ENCODE measurements around the gene NUP205. TPM values are rescaled to one million over a fixed set of nuclear protein-coding genes. Genes with fewer than 3 reads are reported as not detected.

The NUP205 gene
- total RNA-seq, 2 experiments from 2014 or later = 150 to 165 TPM

DNA sequence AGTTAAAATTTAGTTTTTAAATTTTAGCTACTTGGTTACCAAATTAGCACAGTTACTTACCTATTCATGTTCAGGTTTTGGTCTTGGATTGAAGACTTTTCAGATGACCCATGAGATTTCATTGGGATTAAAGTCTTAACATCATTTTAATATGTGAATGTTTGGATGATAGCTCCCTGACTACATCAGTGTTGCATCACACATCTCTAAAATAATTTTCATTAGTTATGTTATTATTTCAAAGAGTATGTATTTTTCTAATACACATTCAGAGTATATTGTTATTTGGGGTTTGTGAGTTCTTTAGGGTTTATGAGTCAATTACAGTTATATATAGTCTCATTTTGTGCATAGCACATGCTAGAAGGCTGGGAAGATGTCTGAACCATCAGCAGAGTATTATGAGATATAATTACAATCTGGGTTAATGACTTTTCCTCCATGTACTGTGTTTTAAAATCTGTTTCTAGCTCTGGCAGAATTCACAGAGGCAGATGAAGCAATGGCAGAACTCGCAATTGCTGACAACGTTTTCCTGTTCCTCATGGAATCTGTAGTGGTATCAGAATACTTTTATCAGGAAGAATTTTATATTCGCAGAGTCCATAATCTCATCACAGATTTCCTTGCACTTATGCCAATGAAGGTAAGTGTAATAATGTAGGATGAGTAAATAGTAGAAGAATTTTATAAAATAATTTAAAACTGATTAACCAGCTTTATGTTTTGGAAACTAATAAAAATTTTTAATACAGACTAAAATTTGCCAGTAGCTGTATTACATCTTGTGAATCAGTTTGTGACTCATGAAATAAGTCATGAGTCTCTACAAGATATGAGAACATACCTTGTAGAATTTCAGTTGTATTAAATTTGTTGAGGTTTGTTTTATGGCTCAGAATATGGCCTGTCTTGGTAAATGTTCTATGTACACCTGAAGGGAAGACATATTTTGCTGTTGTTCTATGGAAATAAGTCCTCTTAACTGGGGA is 26.9 kb downstream of the NUP205 start:
- no peaks in the 10 kb centered on the region for H3K9me3 Mint-ChIP-seq (ENCODE audit: low read depth)
- H3K4me1 Mint-ChIP-seq = no peaks in the 10 kb centered on the region
- DNase-seq (no peak), ATAC-seq (no peak)
- POLR2A ChIA-PET = no interaction called here
- no peak overlapping the region for H3K4me3 Mint-ChIP-seq
- no peak overlapping the region for H3K27ac Mint-ChIP-seq
- H3K27me3 Mint-ChIP-seq = no peaks in the 10 kb centered on the region
- intact Hi-C loops (cut with DNase I, micrococcal nuclease) = no loop called here
- CTCF ChIA-PET = interaction anchor here (1.0 to 3.3 kb wide), 4 partner anchors 8 to 310 kb away, joined by 3 to 11 read pairs (median 4); no protein-coding TSS in a partner anchor
- H3K36me3 Mint-ChIP-seq (ENCODE audit: low read depth) = peaks cover 55% of the 10 kb centered on the region

DNA sequence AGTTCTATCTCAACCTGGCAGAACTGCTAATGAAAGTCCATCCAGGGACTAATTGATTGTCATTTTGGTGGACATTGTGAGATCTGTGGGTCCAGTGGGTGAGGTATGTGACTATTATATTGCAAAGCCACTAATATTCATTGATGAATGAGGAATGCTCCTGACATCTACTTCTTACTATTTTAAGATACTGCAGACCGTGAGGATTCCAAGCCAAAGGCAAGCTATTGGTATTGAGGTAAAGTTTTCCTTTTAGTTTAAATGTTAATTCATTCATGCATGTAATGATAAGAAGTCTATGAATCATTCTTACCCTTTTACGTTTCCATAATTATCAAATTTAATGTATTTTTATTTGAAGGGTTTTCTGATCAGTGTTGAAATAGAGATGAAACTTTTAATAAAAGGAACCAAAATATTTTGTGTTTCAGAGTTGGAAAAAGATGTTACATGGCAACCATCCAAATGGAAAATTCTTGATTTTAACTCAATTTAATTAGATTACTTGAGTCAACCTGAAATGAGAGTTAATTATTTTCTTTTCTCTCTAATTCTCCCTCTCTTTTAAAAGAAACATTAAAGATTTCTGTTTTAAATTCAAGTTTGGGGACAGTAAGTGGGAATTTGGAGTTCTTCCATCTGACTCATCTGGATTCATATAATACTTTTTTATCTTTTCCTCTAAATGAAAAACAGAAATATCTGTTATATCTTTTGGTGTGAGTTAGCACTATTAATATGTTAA is 39.6 kb downstream of the NUP205 start:
- Mint-ChIP-seq H3K9me3 (ENCODE audit: low read depth) (no peaks in the 10 kb centered on the region), H3K27ac (no peak overlapping the region), H3K36me3 (ENCODE audit: low read depth) (peaks cover 39% of the 10 kb centered on the region), H3K4me3 (no peak overlapping the region), H3K4me1 (peaks cover 3% of the 10 kb centered on the region), H3K27me3 (no peaks in the 10 kb centered on the region)
- no peak for ATAC-seq
- ChIA-PET CTCF (interaction anchor here (0.7 to 1.5 kb wide), 4 partner anchors 16 to 48 kb away, joined by 3 to 4 read pairs (median 3); no protein-coding TSS in a partner anchor), POLR2A (no interaction called here)
- intact Hi-C loops (cut with DNase I, micrococcal nuclease) = no loop called here
- no peak for DNase-seq

DNA sequence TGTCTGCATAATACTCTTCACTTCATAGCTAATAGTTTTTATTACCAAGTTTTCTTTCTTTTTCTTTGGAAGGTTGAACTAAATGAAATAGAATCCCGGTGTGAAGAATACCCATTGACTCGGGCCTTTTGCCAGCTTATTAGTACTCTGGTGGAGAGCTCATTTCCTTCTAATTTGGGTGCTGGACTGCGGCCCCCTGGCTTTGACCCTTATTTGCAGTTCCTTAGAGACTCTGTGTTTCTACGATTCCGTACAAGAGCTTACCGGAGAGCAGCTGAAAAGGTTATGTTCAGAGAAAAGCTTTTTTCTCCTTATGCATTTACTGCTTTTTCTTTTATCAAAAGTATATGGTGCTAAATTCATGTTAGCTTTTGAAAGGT is 40.2 kb downstream of the NUP205 start:
- intact Hi-C loops (cut with DNase I, micrococcal nuclease) = no loop called here
- POLR2A ChIA-PET = no interaction called here
- no peak for DNase-seq
- no peak for ATAC-seq
- Mint-ChIP-seq H3K36me3 (ENCODE audit: low read depth) (peaks cover 36% of the 10 kb centered on the region), H3K9me3 (ENCODE audit: low read depth) (no peaks in the 10 kb centered on the region), H3K27me3 (no peaks in the 10 kb centered on the region), H3K4me3 (no peak overlapping the region), H3K27ac (no peak overlapping the region), H3K4me1 (peaks cover 3% of the 10 kb centered on the region)
- CTCF ChIA-PET = interaction anchor here (0.7 to 1.5 kb wide), 4 partner anchors 17 to 48 kb away, joined by 3 to 4 read pairs (median 3); no protein-coding TSS in a partner anchor

DNA sequence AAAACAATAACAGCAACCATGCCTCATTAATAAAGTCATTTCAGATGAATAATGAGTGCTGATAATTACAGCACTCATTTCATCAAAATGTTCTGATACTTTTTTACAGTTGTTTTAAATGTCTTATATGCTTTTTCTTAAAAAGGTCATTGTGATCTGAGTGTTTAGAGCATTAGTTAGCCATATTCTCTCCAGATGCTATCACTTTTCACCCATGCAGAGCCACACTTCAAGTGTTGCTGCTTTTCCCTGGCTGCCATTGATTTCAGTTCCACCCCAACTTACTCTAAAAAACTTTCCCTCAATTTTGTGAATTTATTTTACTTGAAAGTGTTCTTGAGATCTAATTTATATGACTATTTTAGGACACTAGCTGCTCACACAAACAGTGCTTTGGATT is 41.8 kb downstream of the NUP205 start:
- no peak overlapping the region for H3K4me3 Mint-ChIP-seq
- ATAC-seq = no peak
- H3K9me3 Mint-ChIP-seq (ENCODE audit: low read depth) = no peaks in the 10 kb centered on the region
- intact Hi-C loops (cut with DNase I, micrococcal nuclease) = no loop called here
- H3K4me1 Mint-ChIP-seq = peaks cover 3% of the 10 kb centered on the region
- H3K27me3 Mint-ChIP-seq = no peaks in the 10 kb centered on the region
- ChIA-PET POLR2A (interaction anchor here (0.6 kb wide), 1 partner anchor 27 kb away, joined by 3 read pairs; no protein-coding TSS in a partner anchor), CTCF (interaction anchor here (0.5 to 0.7 kb wide), 3 partner anchors 23 to 107 kb away, joined by 3 read pairs; no protein-coding TSS in a partner anchor)
- H3K36me3 Mint-ChIP-seq (ENCODE audit: low read depth) = peaks cover 42% of the 10 kb centered on the region
- DNase-seq = no peak
- no peak overlapping the region for H3K27ac Mint-ChIP-seq

DNA sequence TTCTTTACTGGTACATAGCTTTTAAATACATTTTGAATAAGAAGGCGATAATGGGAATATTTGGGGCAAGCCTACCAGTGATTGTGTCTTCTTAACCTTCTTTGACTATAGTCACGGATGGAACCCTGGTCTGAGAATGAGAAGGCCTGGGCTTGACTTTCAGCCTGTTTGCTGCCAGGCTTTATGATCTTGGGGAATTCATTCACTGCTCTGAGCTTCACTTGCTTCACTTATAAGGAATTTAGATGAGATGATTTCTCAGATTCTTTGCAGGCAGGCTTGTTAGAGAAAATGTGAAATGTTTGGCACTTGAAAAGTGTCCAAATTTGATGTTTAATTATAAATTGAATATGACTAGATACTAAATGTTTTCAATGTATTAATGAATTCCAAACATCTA is 42.5 kb downstream of the NUP205 start:
- POLR2A ChIA-PET = no interaction called here
- DNase-seq = no peak
- intact Hi-C loops (cut with DNase I, micrococcal nuclease) = loop anchor here in 1 of 2 experiments (2.0 kb wide), 1 partner anchor 21 kb away; no protein-coding TSS in a partner anchor
- CTCF ChIA-PET = interaction anchor here (0.7 kb wide), 2 partner anchors 22 to 106 kb away, joined by 3 read pairs; no protein-coding TSS in a partner anchor
- Mint-ChIP-seq H3K36me3 (ENCODE audit: low read depth) (peaks cover 42% of the 10 kb centered on the region), H3K9me3 (ENCODE audit: low read depth) (no peaks in the 10 kb centered on the region), H3K27me3 (no peaks in the 10 kb centered on the region), H3K4me3 (no peak overlapping the region), H3K4me1 (peaks cover 3% of the 10 kb centered on the region), H3K27ac (no peak overlapping the region)
- ATAC-seq = no peak

DNA sequence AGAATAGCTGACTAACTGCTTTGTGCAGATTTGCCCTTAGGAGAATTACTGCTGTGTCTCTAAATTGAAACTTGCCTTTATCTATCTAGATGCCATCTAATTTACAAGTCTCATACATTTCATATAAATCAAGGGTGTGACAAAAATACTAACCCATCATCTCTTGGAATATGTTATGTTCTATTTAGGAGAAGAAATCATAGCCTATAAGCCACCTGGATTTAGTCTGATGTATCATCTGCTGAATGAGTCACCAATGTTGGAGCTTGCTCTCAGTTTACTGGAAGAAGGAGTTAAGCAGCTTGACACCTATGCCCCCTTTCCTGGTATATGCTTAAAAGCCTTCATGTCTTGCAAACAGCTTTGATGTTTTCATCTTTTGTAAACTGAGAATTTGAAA is 43.5 kb downstream of the NUP205 start:
- Mint-ChIP-seq H3K4me1 (peaks cover 3% of the 10 kb centered on the region), H3K27ac (peak overlapping the region; percentile 63), H3K36me3 (ENCODE audit: low read depth) (peaks cover 44% of the 10 kb centered on the region), H3K27me3 (no peaks in the 10 kb centered on the region), H3K4me3 (no peak overlapping the region), H3K9me3 (ENCODE audit: low read depth) (no peaks in the 10 kb centered on the region)
- ChIA-PET CTCF (interaction anchor here (0.9 to 1.4 kb wide), 2 partner anchors 15 to 26 kb away, joined by 3 read pairs; no protein-coding TSS in a partner anchor), POLR2A (no interaction called here)
- intact Hi-C loops (cut with DNase I, micrococcal nuclease) = loop anchor here in 1 of 2 experiments (2.0 kb wide), 1 partner anchor 20 kb away; no protein-coding TSS in a partner anchor
- ATAC-seq (peak; percentile 68), DNase-seq (no peak)

DNA sequence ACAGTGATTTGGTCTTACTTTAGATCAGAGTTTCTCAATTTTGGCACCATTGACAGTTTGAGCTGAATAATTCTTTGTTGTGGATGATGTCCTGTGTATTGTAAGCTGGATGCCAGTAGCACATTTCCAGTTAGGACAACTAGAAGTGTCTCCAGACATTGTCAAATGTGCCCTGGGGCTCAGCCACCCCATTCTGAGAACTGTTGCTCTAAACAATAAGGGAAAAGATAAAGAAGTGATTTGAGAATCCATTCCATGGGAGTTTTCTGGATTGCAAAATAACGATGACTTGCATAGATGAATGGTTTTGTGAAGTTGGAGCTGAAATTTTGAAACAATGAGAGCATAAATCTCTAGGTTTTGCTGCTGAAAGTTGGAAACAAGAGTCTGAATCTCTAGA is 44.6 kb downstream of the NUP205 start:
- DNase-seq (no peak), ATAC-seq (no peak)
- POLR2A ChIA-PET = no interaction called here
- intact Hi-C loops (cut with DNase I, micrococcal nuclease) = no loop called here
- Mint-ChIP-seq H3K36me3 (ENCODE audit: low read depth) (peaks cover 53% of the 10 kb centered on the region), H3K4me1 (peaks cover 3% of the 10 kb centered on the region), H3K27ac (peak overlapping the region; percentile 40), H3K9me3 (ENCODE audit: low read depth) (no peaks in the 10 kb centered on the region), H3K27me3 (no peaks in the 10 kb centered on the region), H3K4me3 (no peak overlapping the region)
- CTCF ChIA-PET = interaction anchor here (0.6 to 1.7 kb wide), 9 partner anchors 14 to 327 kb away, joined by 3 to 6 read pairs (median 4); no protein-coding TSS in a partner anchor

DNA sequence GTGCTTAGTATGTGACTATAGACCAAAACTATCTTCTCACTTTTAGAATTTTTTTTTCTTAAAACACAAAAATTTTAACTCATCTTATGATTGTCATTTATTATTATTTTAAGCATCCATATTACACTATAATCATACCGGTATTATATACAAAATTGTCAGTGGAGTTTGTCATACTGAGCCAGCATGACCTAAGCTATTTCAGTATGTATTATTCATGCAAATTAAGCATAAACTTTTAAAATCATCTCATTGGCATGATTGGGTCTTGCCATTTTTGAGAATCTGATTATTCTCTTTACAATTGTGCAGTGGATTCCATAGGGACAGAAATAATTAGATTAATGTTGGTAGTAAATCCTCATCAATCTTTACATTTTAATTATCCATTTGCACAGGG is 58.4 kb downstream of the NUP205 start:
- Mint-ChIP-seq H3K36me3 (ENCODE audit: low read depth) (peaks cover 33% of the 10 kb centered on the region), H3K4me3 (no peak overlapping the region), H3K27me3 (no peaks in the 10 kb centered on the region), H3K4me1 (no peaks in the 10 kb centered on the region), H3K9me3 (ENCODE audit: low read depth) (no peaks in the 10 kb centered on the region), H3K27ac (no peak overlapping the region)
- CTCF ChIA-PET = interaction anchor here (1.0 to 2.0 kb wide), 5 partner anchors 9 to 45 kb away, joined by 3 to 12 read pairs (median 4); partner anchors contain the start of gene STMP1
- POLR2A ChIA-PET = no interaction called here
- intact Hi-C loops (cut with DNase I, micrococcal nuclease) = loop anchor here in 1 of 2 experiments (2.0 kb wide), 1 partner anchor 15 kb away; no protein-coding TSS in a partner anchor
- DNase-seq = no peak
- no peak for ATAC-seq

DNA sequence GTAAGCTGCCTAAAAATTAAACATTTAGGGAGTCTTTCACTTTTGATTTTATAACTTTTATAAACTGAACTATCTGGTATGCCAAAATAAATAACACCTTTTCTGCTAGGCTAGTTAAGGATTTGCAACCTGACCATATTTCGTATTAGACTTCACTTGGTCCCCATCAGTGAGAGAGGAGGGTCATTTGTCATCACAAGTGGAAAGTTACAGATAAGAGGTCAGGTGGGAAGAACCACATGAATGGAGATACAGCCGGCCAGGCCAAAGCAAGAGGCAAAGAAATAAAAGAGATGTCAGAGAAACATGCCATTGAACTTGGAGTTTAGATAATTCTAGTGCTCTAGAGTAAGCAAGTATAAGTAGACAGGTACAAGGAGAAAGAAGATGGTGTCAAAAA is 60.1 kb downstream of the NUP205 start:
- POLR2A ChIA-PET = no interaction called here
- Mint-ChIP-seq H3K27ac (no peak overlapping the region), H3K36me3 (ENCODE audit: low read depth) (peaks cover 37% of the 10 kb centered on the region), H3K9me3 (ENCODE audit: low read depth) (no peaks in the 10 kb centered on the region), H3K4me1 (no peaks in the 10 kb centered on the region), H3K27me3 (no peaks in the 10 kb centered on the region), H3K4me3 (no peak overlapping the region)
- DNase-seq (no peak), ATAC-seq (no peak)
- intact Hi-C loops (cut with DNase I, micrococcal nuclease) = loop anchor here in 1 of 2 experiments (2.0 kb wide), 1 partner anchor 13 kb away; no protein-coding TSS in a partner anchor
- CTCF ChIA-PET = interaction anchor here (1.2 kb wide), 1 partner anchor 28 kb away, joined by 3 read pairs; no protein-coding TSS in a partner anchor

DNA sequence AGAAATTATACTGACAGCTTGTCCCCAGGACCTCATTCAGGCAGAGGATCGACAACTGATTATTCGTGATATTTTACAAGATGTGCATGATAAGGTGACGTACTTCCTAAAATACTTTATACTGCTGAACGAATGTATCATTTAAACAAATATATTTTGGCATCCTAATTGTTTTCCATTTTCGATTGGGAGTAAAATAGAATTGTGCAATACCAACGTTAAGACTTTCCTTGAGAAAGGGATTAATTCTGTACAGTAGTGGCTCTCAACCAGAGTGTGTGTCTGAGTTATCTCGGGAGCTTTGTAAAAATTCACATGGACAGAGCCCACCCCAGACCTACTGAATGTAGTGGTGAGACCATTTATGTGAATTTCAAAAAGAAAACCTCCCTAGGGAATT is 60.8 kb downstream of the NUP205 start:
- Mint-ChIP-seq H3K4me1 (no peaks in the 10 kb centered on the region), H3K36me3 (ENCODE audit: low read depth) (peaks cover 40% of the 10 kb centered on the region), H3K27ac (no peak overlapping the region), H3K4me3 (no peak overlapping the region), H3K27me3 (no peaks in the 10 kb centered on the region), H3K9me3 (ENCODE audit: low read depth) (no peaks in the 10 kb centered on the region)
- CTCF ChIA-PET = interaction anchor here (0.9 to 1.0 kb wide), 2 partner anchors 9 to 349 kb away, joined by 3 to 5 read pairs; no protein-coding TSS in a partner anchor
- DNase-seq (no peak), ATAC-seq (no peak)
- intact Hi-C loops (cut with DNase I, micrococcal nuclease) = no loop called here
- POLR2A ChIA-PET = no interaction called here

DNA sequence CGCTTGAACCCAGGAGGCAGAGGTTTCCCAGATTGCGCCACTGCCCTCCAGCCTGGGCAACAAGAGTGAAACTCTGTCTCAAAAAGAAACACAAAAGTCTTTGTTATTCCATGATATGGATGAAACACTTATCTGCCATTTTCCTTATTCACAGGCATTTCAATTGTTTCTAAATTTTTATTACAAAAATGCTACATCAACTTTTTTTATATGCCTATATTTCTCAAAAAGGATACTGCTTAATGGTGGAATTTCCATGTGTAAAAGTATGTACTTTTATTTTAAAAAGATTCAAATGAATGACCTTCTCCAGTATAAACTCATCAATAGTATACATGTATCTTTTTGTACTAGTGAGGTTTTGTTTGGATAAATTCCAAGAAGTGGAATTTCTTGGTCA is 62.7 kb downstream of the NUP205 start:
- no peak for DNase-seq
- intact Hi-C loops (cut with DNase I, micrococcal nuclease) = loop anchor here in 1 of 2 experiments (2.0 kb wide), 1 partner anchor 20 kb away; no protein-coding TSS in a partner anchor
- no peaks in the 10 kb centered on the region for H3K9me3 Mint-ChIP-seq (ENCODE audit: low read depth)
- POLR2A ChIA-PET = no interaction called here
- H3K4me3 Mint-ChIP-seq = no peak overlapping the region
- CTCF ChIA-PET = interaction anchor here (0.6 to 2.5 kb wide), 9 partner anchors 10 to 182 kb away, joined by 3 to 19 read pairs (median 5); no protein-coding TSS in a partner anchor
- H3K4me1 Mint-ChIP-seq = no peaks in the 10 kb centered on the region
- no peak for ATAC-seq
- H3K27me3 Mint-ChIP-seq = no peaks in the 10 kb centered on the region
- no peak overlapping the region for H3K27ac Mint-ChIP-seq
- H3K36me3 Mint-ChIP-seq (ENCODE audit: low read depth) = peaks cover 48% of the 10 kb centered on the region

Measured in activated CD4-positive, alpha-beta T cell treated with anti-CD3 and anti-CD28 coated beads for 36 hours (primary cell).